ENCODE results near the gene DCHS1.

DNA sequence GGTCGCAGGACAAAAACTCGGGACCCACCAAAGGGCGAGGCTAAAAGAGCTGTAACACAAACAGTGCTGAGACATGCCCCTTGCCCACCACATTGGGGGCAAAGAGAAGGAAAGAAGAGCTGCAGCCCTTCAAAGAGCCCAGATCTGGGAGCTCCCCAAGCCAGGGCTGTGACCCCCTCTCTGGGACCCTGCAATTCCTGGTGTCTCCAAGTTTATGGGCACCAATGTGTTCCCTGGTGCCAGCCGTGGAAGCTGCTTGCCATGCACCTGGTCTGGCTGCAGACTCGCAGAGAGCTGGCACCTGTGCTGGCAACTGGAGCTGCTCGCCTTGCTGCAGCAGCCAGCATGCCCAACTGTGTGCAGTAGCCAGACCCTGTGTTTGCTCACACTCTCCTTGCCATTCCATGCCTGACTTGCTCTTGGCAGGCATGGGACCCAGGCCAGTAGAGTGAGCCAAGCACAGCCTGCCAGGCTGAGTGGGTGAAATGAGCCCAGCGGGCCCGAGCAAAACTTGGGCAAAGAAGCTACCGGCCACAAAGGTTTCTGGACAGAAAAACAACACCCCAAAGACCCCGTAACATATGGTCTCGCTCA, 68.2 kb downstream of the DCHS1 start:
- TF ChIP-seq, protein P1, sequence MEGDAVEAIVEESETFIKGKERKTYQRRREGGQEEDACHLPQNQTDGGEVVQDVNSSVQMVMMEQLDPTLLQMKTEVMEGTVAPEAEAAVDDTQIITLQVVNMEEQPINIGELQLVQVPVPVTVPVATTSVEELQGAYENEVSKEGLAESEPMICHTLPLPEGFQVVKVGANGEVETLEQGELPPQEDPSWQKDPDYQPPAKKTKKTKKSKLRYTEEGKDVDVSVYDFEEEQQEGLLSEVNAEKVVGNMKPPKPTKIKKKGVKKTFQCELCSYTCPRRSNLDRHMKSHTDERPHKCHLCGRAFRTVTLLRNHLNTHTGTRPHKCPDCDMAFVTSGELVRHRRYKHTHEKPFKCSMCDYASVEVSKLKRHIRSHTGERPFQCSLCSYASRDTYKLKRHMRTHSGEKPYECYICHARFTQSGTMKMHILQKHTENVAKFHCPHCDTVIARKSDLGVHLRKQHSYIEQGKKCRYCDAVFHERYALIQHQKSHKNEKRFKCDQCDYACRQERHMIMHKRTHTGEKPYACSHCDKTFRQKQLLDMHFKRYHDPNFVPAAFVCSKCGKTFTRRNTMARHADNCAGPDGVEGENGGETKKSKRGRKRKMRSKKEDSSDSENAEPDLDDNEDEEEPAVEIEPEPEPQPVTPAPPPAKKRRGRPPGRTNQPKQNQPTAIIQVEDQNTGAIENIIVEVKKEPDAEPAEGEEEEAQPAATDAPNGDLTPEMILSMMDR (IDR thresholded peaks at IDR 0.05) = no peak
- TF ChIP-seq, protein P2, sequence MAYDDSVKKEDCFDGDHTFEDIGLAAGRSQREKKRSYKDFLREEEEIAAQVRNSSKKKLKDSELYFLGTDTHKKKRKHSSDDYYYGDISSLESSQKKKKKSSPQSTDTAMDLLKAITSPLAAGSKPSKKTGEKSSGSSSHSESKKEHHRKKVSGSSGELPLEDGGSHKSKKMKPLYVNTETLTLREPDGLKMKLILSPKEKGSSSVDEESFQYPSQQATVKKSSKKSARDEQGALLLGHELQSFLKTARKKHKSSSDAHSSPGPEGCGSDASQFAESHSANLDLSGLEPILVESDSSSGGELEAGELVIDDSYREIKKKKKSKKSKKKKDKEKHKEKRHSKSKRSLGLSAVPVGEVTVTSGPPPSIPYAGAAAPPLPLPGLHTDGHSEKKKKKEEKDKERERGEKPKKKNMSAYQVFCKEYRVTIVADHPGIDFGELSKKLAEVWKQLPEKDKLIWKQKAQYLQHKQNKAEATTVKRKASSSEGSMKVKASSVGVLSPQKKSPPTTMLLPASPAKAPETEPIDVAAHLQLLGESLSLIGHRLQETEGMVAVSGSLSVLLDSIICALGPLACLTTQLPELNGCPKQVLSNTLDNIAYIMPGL (CRISPR knock-in tag; IDR thresholded peaks at IDR 0.05; ENCODE audit: borderline replicate concordance) = no peak
- TF ChIP-seq HOXA7 (CRISPR knock-in tag; IDR thresholded peaks at IDR 0.05) (no peak), CHD4 (IDR thresholded peaks at IDR 0.05; ENCODE audit: borderline replicate concordance) (no peak)

Data from A549 (cell line).